ENCODE measurements around the gene SLC6A17. TPM values are rescaled to one million over a fixed set of nuclear protein-coding genes. Genes with fewer than 3 reads are reported as not detected.

Gene SLC6A17
- total RNA-seq, 1 donor from 2014 or later, result not detected

DNA sequence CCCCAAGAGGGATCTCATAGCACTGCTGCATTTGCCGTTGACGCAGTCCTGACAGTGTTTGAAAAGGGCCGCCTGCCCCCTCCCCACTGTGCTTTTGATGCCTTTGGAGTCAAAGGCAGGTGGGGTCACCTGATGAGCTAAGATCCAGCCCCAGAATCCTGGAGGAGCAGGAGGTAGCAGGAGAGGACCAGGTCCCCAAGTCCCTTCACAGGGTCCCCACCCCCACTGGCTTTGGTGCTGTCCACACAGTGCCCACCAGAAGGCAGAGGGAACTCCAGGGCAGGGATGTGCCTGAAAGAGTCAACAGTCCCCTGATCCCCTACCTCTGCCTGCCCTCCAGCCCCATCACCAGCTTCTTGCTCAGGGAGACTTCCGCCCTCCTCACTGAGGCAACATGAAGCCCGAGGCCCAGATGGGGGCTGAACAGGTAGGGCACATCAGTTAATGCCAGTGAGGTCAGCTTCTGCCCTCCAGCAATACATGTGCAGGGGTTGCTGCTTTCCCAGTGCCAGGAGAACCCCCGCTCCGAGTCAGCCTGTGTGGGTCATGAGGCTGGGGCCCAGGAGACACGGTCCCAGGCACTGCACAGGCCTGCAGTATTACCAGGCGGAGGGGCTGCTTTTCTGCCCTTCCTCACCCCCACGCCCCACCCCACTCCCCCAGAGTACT lies 51.0 kb downstream of the SLC6A17 start:
- no peak for DNase-seq (ENCODE audit: low spot score)

DNA sequence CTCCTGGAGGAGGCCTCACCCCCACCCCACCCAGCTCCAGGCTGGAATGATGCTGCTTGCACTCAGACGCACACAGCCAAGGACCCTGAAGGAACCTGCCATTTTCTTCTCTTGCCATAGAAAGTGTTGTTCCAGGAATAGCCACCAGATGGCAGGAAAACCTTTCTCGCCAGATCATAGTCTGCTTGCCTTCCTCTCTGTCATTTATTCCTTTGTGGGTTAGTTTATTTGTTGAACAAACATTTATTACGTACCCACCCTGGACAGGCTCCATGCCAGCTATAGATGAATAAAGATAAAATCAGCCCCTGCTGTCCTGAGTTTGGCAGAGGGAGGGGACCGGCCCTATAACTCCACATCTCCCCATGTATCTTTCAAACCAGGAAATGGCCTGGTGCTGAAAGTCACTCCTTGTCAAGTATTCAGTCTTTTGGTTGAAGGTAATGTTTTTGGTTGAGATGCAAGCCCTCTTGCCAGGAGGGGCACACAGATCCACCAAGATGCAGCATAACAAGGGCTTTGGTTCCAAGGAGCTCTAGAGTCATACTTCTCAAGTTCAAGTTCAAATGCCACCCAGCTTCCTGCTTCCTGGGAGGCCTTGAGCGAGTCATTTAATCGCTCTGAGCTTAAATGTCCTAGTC lies 52.8 kb downstream of the SLC6A17 start:
- DNase-seq (ENCODE audit: low spot score), result no peak

DNA sequence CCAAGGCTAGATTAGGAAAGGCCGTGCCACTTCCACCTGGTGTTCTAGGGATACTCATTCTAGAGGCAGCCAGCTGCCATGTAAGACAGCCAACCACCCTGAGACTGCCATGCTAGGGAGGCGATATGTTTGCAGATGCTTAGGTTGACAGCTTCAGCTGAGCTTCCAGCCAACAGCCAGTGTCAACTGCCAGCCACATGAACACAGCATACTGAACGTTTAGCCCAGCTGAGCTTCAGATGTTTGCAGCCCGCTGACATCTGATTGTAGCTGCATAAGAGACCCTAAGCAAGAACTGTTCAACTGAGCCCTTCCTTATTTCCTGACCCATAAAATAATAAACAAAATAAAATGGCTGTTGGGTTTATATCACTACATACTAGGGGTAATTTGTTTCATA lies 54.9 kb downstream of the SLC6A17 start:
- no peak for DNase-seq (ENCODE audit: low spot score)

DNA sequence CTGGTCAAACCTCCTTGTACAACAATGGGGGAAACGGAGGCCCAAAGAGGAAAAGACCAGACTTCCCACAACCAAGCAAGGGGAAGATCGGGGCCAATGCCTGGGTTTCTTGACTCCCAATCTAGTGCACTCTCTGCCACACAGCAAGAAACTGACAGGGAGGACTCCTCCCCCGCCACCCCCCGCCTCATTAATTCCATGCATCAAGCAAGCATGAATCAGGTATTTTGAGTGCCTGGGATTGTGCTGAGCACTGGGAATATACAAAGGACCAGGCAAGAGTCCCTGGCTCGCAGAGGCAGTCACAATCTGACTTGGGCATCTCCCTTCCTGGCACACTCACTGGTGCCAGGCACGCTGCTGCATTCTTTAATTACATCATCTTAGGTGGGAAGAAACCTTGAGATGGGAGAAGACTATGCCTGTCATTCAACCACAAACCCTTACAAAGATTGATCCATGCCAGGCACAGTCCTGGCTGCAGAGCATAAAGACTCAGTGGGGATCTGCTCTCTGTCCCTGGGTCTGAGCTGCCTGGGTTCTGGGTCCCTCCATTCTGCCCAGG lies 55.4 kb downstream of the SLC6A17 start:
- DNase-seq (ENCODE audit: low spot score), result no peak

DNA sequence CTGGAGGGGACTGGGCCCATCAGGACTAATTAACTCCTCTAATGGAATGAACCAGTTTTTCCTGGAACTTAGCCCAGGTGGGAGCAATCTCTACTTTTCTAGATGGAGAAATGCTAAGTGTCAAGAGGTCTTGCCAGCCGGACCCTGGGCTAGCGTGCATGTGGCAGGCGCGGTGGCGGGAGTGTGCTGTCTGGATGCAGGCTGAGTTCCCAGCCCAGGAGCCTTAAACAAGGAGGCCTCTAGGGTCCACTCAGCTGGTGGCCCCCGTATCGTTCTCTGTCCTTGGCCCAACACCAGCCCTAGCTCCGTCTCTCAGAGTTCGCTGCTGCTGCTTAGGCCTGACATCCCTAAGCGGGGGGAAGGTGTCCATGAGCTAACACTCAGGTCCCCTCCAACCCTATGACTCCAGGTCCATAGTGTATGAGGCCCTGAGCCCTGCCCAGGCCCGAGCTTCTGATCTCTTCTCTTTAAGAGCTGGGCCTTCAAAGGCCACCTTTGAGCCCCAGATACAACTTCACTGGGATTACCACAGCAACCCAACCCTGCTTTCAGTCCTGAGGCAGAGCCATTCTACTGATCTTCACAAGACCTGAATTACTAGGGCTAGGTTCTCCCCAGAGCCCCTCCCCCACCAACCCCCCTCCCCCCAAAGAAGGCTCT lies 56.1 kb downstream of the SLC6A17 start:
- no peak for DNase-seq (ENCODE audit: low spot score)

DNA sequence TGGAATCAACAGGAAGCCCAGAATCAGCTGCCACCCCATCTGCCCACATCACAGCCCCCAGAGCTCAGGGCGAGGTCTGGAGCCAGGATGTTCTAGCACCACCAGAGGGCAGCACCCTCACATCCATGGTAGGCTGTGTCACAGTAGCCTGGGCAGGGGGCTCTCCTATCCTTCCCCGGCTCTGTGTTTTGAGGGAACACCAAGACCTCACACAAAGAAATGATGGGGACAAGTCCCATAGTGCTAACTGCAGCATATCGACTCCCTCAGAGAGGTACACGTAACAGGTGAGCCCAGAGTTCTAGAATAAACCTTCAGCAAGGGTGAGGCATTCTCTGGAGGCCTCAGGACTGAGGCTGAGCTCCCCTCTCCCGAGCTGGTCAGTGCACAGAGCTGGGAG lies 57.5 kb downstream of the SLC6A17 start:
- no peak for DNase-seq (ENCODE audit: low spot score)

DNA sequence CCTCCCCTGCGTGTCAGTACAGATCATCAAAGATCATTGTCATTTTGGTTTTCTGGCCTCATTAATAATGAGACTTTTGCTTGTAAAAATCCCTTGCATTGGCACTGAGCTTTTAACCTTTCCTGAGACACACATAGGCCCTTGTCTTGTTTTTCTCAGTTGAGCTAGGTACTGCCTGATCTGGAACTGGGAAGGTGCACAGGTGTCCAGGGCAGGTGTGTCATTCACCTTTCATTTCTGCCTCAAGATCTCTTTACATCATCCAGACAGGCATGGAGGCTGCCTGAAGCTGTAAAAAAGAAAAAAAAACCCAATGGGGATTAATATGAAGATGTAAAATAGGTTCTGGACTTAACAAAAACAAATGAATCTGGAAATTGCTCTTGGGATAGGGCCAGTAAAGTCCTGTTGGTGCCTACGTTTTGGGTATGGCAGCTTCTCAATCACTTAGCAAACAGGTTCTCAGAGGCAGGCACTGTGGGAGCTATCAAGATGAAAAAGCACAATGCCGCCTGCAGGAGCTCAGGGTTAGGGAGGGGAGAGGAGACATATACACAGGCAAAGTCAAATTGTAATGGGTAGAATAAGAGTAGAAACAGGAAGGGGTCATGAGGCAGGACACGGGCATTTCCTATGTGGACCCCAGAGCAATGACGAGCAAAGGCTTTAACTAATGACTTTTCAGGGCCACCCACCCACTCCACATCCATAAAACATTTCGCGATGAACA lies 58.8 kb downstream of the SLC6A17 start:
- no peak for DNase-seq (ENCODE audit: low spot score)

DNA sequence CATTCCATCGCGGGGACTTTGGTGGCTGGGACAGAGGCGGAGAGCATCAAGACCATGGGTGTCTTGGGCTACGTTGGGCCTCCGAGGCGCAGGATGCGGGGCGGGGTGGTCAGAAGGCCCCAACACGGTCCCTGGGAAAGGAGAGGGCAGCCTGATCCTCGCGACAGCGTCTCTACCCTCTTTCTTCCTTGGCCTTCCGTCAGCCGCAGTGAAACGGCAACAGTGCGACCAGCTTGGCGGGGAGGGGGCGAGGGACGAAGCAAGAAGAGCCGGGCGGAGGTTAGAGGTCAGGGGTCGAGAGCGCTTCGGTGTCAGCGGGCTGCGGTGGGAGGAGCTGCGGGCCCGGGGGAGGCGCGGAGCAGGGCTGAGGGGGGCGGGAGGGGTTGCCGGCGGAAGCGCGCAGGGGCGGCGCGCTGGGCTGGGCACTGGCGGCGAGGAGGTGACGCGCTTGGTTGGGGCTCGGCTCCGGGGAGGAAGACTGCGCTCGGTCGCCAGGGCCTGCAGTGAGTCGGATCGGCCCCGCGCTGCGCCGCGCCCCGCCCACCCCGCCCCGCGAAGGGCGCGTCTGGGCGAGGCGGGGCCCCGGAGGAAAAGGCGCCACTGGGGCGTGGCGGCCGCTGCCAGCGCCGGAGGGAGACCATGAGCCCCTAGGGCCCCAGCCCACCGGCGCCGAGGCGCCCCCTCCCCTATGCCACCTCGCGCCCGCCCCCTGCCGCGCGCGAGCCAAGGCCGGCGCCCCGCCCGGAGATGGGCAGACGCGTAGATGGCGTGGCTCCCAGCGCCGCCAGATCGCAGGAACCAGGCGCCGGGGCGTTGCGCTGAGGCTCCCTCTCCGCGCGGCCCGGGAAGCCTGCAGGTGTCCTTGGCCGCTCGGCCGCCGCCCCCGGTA lies 59.7 kb downstream of the SLC6A17 start, which contains the start of gene KCNC4:
KCNC4 (plus strand) TSS at position 600 of the 889 bp plus-strand sequence. CDS start 1,186 bp downstream, outside the sequence.
- peak; percentile 97 for DNase-seq (ENCODE audit: low spot score)

DNA sequence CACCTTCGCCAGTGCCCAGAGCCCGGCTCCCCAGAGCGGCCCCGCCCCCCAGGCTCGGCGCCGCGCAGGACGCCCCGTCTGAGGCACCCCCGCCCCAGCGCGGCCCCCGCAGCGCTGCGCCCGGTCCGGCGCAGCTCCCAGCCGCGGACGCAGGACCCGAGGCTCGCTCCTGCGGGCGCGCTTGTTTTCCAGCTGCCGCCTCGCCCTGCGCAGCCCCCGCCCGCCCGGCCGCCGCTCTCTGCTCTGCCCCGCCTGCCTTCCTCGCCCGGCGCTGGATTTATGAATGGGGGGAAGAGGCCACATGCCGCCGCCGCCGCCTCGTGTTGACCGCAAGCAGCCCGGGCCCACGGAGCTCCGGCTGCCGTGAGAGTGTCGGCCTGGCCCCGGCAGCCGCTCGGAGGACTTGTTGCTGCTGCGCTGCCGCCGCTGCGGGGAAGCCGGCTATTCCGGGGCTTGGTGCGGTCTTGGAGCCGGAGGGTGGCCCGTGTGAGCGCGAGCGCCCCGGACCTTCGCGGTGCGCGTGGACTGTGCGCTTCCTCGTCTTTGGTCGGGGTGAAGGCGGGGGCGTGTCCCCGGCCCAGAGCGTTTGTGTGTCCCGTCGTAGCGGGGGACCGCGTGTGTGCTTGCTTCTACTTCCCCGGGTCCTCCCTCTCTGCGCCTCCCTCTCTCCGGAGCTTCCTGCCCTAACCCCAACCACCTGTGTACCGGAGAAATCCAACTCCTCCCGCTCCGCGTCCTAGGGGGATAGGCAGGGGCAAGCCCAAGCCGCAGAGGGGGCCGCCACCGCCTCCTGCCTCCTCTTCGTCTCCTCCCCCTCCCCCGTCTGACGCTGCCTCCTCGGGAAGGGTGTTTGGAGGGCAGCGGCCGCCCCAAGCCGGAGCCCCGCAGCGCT lies 60.6 kb downstream of the SLC6A17 start:
- no peak for DNase-seq (ENCODE audit: low spot score)

DNA sequence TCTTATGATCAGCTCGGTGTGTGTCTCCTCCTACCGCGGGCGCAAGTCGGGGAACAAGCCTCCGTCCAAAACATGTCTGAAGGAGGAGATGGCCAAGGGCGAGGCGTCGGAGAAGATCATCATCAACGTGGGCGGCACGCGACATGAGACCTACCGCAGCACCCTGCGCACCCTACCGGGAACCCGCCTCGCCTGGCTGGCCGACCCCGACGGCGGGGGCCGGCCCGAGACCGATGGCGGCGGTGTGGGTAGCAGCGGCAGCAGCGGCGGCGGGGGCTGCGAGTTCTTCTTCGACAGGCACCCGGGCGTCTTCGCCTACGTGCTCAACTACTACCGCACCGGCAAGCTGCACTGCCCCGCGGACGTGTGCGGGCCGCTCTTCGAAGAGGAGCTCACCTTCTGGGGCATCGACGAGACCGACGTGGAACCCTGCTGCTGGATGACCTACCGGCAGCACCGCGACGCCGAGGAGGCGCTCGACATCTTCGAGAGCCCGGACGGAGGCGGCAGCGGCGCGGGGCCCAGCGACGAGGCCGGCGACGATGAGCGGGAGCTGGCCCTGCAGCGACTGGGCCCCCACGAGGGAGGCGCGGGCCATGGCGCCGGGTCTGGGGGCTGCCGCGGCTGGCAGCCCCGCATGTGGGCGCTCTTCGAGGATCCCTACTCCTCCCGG lies 61.3 kb downstream of the SLC6A17 start:
- no peak for DNase-seq (ENCODE audit: low spot score)

DNA sequence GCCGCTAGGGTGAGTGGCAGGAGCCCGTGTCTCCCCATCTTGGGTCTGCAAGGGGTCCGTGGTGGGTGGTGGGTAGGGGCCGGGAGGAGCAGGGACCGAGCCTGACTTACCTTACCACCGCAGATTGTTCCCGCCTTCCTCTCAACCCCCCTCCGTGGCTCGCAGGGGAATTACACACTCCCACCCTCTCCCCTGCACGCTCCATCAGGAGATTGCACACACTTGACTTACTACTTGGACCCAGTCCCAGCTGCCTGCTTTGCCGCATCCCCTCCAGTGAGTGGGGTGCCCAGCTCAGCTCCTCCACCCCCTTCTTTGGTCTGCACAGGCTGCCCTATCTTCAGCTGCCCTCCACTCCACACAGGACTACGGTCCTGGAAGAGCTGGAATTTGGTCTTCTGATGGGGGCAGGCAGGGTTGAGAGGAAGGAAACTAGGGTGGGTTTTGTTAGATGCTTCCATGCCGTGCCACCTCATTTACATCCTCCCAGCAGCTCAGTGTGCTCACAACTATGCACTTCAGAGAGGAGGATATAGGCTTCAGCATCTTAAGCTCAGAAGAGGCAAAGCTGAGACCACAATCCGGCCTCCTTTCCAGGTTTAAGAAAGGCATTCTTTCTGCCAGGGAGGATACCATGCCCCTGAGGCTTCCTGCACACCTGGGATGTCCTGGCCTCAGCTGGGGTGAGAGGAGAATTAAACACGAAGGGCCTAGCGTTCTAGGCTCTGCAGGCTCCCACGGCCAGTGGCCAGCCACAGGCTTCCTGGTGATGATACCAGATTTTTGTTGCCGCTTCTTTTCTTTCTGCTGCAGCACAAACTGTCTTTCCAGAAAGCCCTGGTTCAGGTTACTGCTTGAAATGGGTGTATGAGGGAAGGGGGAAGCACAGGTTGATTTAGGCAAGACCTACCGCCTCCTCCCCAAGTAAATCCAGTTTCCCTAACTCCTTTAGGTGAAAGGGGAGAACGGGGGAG lies 62.2 kb downstream of the SLC6A17 start:
- DNase-seq (ENCODE audit: low spot score), result no peak

DNA sequence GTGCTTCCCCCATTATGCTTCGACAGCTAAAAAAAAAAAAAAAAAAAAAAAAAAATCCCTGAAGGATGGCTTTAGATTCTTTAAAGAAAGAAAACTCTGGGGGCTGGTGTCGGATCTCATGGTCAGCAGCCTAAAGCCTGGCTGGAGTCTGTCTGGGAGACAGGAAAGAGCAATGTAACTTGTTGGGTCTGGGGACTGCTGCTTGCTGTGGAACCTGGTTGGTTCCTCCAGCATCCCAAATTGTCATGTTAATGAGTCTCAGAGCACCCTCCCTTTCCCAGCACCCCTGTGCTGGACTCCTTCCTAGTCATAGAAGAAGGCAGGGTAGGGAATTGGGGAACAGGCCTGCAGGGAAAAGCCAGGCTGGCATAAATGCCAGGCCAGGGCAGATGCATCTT lies 62.8 kb downstream of the SLC6A17 start:
- DNase-seq (ENCODE audit: low spot score), result no peak

DNA sequence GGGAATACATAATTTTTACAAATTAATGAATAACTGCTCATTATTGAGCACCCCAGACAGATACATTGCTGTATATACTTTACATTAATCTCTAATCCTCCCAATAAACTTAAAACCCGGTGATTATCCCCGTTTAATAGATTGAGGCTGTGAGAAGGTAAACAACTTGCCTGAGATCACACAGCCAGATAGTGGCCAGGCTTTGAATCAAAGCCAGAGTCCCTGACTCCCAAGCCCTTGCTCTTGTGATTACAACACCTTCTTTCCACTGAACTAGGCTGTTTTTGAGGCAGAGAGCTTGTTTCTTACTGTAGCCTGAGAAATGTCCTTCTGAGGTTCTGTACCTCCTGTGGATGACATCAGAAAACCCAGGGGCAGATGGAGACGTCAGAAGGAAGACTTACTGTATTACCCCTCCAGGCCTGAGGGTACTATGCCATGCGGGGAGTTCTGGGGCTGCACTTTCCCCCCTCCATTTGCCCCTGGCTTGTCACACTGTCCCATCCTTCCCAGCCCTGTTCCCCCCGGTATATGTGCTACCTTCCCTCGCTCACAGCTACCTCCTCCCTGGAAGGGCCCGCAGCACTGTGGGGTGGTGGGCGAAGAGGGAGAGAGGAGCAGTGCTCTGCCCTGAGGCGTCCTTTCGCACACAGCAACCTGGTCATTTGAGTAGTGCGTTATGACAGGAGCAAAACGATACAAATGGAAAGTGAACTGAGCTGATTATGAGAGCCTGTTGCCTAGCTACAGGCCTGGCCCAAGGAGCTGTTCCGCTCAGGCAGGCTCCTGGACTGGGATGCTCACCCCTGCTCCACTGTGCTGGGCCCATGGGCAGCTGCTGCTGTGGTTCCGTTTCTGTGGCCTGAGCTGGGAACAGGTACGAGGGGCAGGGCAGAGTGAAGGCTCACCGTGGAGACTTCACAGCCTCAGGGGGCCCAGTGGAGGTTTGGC lies 64.4 kb downstream of the SLC6A17 start:
- DNase-seq (ENCODE audit: low spot score), result no peak

DNA sequence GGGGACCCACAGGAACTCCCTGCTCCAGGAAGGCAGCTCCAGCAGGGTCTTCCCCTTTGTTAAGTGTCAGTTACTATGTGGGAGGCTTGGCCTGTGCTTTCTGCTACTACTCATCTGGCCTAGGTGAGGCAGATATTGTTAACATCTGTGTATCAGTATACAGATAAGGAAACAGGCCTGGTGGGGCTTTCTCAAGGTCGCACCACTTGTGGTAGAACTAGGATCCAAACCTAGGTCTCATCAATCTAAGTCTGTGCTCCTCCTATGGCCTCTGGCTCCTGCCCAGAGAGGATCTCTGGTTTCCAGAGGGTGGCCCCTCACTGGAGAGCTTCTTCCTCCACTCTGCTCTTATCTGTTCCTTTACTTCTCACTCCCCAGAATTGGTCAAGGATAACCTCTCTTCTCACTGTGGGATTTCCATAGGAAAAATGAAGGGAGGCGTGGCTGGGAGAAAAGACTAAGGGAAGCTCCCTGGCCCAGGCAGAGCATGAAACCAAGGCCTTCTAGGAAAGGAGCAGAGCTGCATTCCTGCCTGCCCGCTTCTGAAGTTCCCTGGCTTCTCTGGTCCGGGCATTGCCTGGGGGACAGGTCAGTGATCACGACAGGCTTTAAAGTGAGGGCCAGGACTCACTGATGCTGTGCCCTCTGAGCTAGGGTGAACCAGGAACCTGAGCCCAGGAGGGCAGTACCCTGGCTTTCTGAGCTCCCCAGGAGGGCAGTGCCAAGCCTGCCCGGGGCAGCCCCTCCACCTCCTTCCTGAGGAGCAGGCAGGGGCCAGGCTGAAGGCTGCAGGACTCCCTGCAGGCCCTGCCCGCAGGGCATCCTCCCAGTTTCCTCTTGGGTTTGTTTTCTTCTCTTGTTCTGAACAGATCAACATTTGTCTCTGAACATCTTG lies 65.6 kb downstream of the SLC6A17 start:
- no peak for DNase-seq (ENCODE audit: low spot score)

DNA sequence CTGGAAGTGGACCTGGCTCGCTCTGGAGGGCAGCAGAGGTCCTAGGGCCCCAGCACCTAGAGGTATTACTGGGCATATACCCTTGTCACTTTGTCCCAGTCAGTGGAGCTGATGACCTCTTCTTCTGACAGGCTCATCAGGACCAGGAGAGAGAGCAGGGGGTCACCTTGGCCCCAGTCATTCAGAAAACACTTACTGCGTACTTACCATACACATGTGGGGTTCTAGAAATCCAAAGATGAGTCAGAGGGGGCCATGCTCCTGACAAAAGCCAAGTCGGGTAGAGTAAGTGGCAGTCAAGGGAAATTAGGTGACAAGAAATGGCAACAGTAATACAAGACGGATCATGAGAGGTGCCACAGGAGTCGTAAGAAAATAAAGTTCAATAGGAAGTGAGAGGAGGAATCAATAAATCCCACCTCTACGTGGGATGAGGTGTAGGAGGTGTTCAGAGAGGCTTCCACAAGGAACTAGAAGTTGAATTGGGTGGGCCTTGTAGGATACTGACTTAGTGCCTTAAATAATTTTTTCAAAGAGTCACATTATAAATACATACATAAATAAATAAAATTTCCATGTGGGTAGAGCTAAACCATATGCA lies 66.7 kb downstream of the SLC6A17 start:
- no peak for DNase-seq (ENCODE audit: low spot score)

Data from mesenteric fat pad (tissue), 1 donor.